ENCODE data around the gene DKK3.

DNA sequence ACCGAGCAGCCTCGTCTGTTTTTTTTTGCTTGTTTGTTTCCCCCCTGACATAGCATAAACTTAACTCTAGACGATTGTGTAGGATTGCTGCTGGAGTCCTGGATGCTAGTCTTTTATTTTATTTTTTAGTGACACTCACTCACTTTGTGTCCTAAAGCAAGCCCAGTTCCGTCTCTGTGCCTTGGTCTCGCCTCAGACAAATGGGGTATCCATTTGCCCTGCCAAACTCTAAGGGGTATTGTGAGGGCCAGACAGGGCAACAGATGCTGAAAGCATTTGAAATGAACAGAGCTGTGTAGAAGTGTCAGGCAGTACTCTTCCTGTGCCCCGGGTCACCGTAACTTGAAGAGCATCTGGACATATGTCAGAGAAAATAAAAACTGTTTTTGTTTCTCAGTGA, 34.8 kb upstream of the DKK3 start:
- TF ChIP-seq EZH2 (IDR thresholded peaks at IDR 0.05), result no peak
- TF ChIP-seq POLR2AphosphoS5 (IDR thresholded peaks at IDR 0.05; ENCODE audit: borderline replicate concordance, low read depth, low read length), result no peak

Measured in SK-N-MC (cell line).